Breast epithelium (tissue), 4 donors: Measurements from ENCODE around the gene PTPRN2. TPM values are rescaled to one million over a fixed set of nuclear protein-coding genes. Genes with fewer than 3 reads are reported as not detected.

Experiments used
- DNase-seq, 2 donors: peaks; one replicate each; pipeline ENCODE4 v3.0.0-alpha.2; 2019; ENCODE audit warnings: low spot score in 2 of 2
- H3K27ac ChIP-seq, 2 donors: fragments of 200-600 bp; sonication (generic) in 1 of 2; one replicate each; pipeline ENCODE4 v1.5.1; 2016 to 2019; ENCODE audit warnings: mild to moderate bottlenecking in 1 of 2
- H3K27me3 ChIP-seq, 2 donors: fragments of 200-600 bp; sonication (generic) in 1 of 2; one replicate each; pipeline versions ENCODE4 v1.5.1 to v1.6.0; 2017 to 2019; ENCODE audit warnings: control low read depth in 1 of 2, mild to moderate bottlenecking in 1 of 2
- H3K36me3 ChIP-seq: fragments of 200-600 bp; one replicate; pipeline ENCODE4 v1.5.1; 2019
- H3K4me1 ChIP-seq, 2 donors: fragments of 200-600 bp; sonication (generic); one replicate each; pipeline ENCODE4 v1.5.1; 2016 to 2019; ENCODE audit warnings: control low read depth in 1 of 2
- H3K4me3 ChIP-seq, 3 donors: fragments of 200-600 bp; sonication (generic); 1 replicate in 2 of 3; 2 replicates in 1 of 3; pipeline ENCODE4 v1.5.1; 2016 to 2019; ENCODE audit warnings: mild to moderate bottlenecking in 3 of 3, moderate library complexity in 2 of 3
- H3K9me3 ChIP-seq, 2 donors: fragments of 200-600 bp; sonication (generic) in 1 of 2; one replicate each; pipeline ENCODE4 v1.5.1; 2016 to 2019; ENCODE audit warnings: control low read depth in 1 of 2
- CTCF ChIP-seq, 3 donors: fragments of 450-650 bp; IDR thresholded peaks; one replicate each; pipeline ENCODE4 v1.5.1; 2016 to 2017; ENCODE audit warnings: antibody characterized with exemption in 3 of 3, mild to moderate bottlenecking in 3 of 3, moderate library complexity in 3 of 3
- POLR2A ChIP-seq: fragments of 450-650 bp; IDR thresholded peaks from one replicate; pipeline ENCODE4 v1.6.1; 2016; ENCODE audit warnings: antibody characterized with exemption, mild to moderate bottlenecking, moderate library complexity
- POLR2AphosphoS5 ChIP-seq, 3 donors: sonication (generic); formaldehyde crosslinking; IDR thresholded peaks; one replicate each; pipeline ENCODE4 v1.6.1; 2017; ENCODE audit warnings: antibody characterized with exemption in 3 of 3
- intact Hi-C: fragments of 100-400 bp; cut with DNase I; formaldehyde crosslinking; loops from one replicate; pipeline ENCODE4 v1.15.1; 2023; ENCODE audit warnings: low total_unique reads
- total RNA-seq, 3 donors: library from RNA; depleted of rRNA; stranded (reverse); fragments of >200 nt; gene quantifications; one replicate each; pipeline ENCODE4 v1.1.0, GENCODE V29; 2016

PTPRN2 gene
- total RNA-seq, 3 donors from 2014 or later: 1.6 to 2.2 (median 2.2) TPM

- peaks cover 36 to 58% of the 10 kb centered on the region in 2 donors for H3K9me3 ChIP-seq
- no peaks in the 10 kb centered on the region for H3K27me3 ChIP-seq
- H3K4me3 ChIP-seq: no peak overlapping the region
- no peak for TF ChIP-seq POLR2AphosphoS5 (IDR thresholded peaks at IDR 0.05)
- no peak for TF ChIP-seq CTCF (IDR thresholded peaks at IDR 0.05)
- TF ChIP-seq POLR2A: no peak
- no peaks in the 10 kb centered on the region for H3K4me1 ChIP-seq
- H3K27ac ChIP-seq: no peak overlapping the region
- no peak for DNase-seq
- intact Hi-C loops: no loop called here
- H3K36me3 ChIP-seq: no peaks in the 10 kb centered on the region
These were observed 394.7 kb downstream of the PTPRN2 start for GRCh38 chr7:158192956-158193355.

GRCh38 chr7:158192184-158192835 is 395.3 kb downstream of the PTPRN2 start:
- no peak for TF ChIP-seq CTCF (IDR thresholded peaks at IDR 0.05)
- no peak for TF ChIP-seq POLR2A
- H3K4me3 ChIP-seq: no peak overlapping the region
- DNase-seq: no peak
- H3K27ac ChIP-seq: no peak overlapping the region
- H3K9me3 ChIP-seq: peaks cover 36 to 58% of the 10 kb centered on the region in 2 donors
- no peaks in the 10 kb centered on the region for H3K27me3 ChIP-seq
- no peaks in the 10 kb centered on the region for H3K4me1 ChIP-seq
- no peaks in the 10 kb centered on the region for H3K36me3 ChIP-seq
- intact Hi-C loops: no loop called here

- Histone ChIP-seq H3K36me3 (no peaks in the 10 kb centered on the region), H3K27ac (no peak overlapping the region), H3K9me3 (peaks cover 36 to 57% of the 10 kb centered on the region in 2 donors), H3K27me3 (no peaks in the 10 kb centered on the region), H3K4me3 (no peak overlapping the region), H3K4me1 (no peaks in the 10 kb centered on the region)
- intact Hi-C loops: no loop called here
- no peak for TF ChIP-seq CTCF (IDR thresholded peaks at IDR 0.05)
- no peak for TF ChIP-seq POLR2AphosphoS5 (IDR thresholded peaks at IDR 0.05)
- no peak for TF ChIP-seq POLR2A
- DNase-seq: no peak
These were observed 396.0 kb downstream of the PTPRN2 start for GRCh38 chr7:158191671-158192070.

GRCh38 chr7:158190756-158191155 is 396.9 kb downstream of the PTPRN2 start:
- Histone ChIP-seq H3K27me3 (no peaks in the 10 kb centered on the region), H3K4me1 (no peaks in the 10 kb centered on the region), H3K36me3 (no peaks in the 10 kb centered on the region), H3K9me3 (peaks cover 39 to 48% of the 10 kb centered on the region in 2 donors), H3K4me3 (no peak overlapping the region), H3K27ac (no peak overlapping the region)
- TF ChIP-seq CTCF (IDR thresholded peaks at IDR 0.05): no peak
- TF ChIP-seq POLR2A: no peak
- TF ChIP-seq POLR2AphosphoS5 (IDR thresholded peaks at IDR 0.05): no peak
- no peak for DNase-seq
- intact Hi-C loops: no loop called here

GRCh38 chr7:158188676-158189075 is 398.9 kb downstream of the PTPRN2 start:
- intact Hi-C loops: no loop called here
- TF ChIP-seq POLR2AphosphoS5 (IDR thresholded peaks at IDR 0.05): no peak
- no peak for TF ChIP-seq CTCF (IDR thresholded peaks at IDR 0.05)
- no peak for TF ChIP-seq POLR2A
- Histone ChIP-seq H3K4me1 (no peaks in the 10 kb centered on the region), H3K36me3 (no peaks in the 10 kb centered on the region), H3K9me3 (peaks cover 29 to 31% of the 10 kb centered on the region in 2 donors), H3K27me3 (no peaks in the 10 kb centered on the region), H3K27ac (no peak overlapping the region), H3K4me3 (no peak overlapping the region)
- DNase-seq: no peak
